OCI-M2 (cell line): ENCODE measurements around the gene TMEM89.

Source experiments
- DNase-seq: peaks from one replicate; lab custom pipeline; 2025; ENCODE audit not compliant: unreplicated experiment; lab: John Stamatoyannopoulos, UW

Gene TMEM89, protein sequence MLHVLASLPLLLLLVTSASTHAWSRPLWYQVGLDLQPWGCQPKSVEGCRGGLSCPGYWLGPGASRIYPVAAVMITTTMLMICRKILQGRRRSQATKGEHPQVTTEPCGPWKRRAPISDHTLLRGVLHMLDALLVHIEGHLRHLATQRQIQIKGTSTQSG

DNA sequence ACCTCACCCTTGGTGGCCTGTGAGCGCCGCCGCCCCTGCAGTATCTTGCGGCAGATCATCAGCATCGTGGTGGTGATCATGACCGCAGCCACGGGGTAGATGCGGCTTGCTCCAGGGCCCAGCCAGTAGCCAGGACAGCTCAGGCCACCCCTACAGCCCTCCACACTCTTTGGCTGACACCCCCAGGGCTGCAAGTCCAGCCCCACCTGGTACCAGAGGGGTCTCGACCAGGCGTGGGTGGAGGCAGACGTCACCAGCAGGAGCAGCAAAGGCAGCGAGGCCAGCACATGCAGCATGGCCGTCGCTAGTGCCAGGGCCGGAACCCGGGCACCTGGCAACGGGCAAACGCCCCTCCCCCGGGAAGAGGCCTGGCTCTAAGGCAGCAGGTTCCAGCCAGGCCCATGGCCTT, at the start of gene TMEM89:
Gene TMEM89, minus strand, starts transcription at position 309 of the 409 bp plus-strand sequence. Its CDS starts 13 bp downstream, at position 296.
- no peak for DNase-seq

- DNase-seq = no peak
Measured at GRCh38 chr3:48664929-48665328, 43.4 kb upstream of the TMEM89 start.

- DNase-seq = no peak
Measured at GRCh38 chr3:48664313-48664644, 42.7 kb upstream of the TMEM89 start.

- peak; percentile 83 for DNase-seq
Measured at GRCh38 chr3:48663489-48664312, 42.1 kb upstream of the TMEM89 start.

- no peak for DNase-seq
Measured at GRCh38 chr3:48662753-48663488, 41.4 kb upstream of the TMEM89 start, which contains the start of gene CELSR3. TSS of gene CELSR3 (minus strand) at chr3:48662886. CDS start at chr3:48662634, 252 bp downstream.

DNA sequence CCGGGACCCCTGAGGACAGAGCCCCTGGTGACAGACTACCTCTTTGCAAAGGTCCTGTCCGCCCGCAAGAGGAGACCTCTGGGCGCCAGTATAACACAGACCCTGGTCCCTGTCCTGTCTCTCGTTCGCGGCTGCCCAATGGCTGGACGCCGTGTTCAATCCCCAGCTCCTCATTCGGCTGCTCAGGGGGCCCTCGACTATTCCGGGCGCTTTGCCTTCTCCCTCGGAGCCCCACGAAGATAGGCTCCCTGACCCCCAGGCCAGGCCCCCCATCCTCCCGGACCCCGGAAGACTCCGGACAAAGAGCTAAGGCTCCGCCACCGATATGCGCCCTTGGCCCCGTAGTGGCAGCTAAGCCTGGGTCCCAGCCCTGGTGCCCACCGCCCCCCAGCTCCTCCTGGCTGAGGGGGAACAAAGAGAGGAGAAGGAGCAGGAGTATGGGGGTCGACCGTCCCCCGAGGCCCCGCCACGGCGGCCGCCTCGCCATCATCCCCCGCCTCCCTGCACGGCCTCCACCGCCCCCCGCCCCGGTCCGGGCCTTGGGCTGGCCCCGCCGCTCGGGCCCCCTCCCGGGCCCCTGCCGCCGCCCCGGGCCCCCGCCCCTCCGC, 40.7 kb upstream of the TMEM89 start:
- no peak for DNase-seq

- DNase-seq = peak; percentile 4
Measured at GRCh38 chr3:48661501-48662144, 40.1 kb upstream of the TMEM89 start.

GRCh38 chr3:48660800-48661400, 39.3 kb upstream of the TMEM89 start:
- no peak for DNase-seq

GRCh38 chr3:48656841-48657281, 35.3 kb upstream of the TMEM89 start:
- DNase-seq = no peak

- no peak for DNase-seq
Measured at GRCh38 chr3:48656061-48656840, 34.7 kb upstream of the TMEM89 start.

- DNase-seq = no peak
Measured at GRCh38 chr3:48655606-48656005, 34.0 kb upstream of the TMEM89 start.

GRCh38 chr3:48655063-48655462, 33.5 kb upstream of the TMEM89 start:
- no peak for DNase-seq

- no peak for DNase-seq
Measured at GRCh38 chr3:48652923-48653715, 31.6 kb upstream of the TMEM89 start.

- no peak for DNase-seq
Measured at GRCh38 chr3:48651771-48652170, 30.2 kb upstream of the TMEM89 start.

DNA sequence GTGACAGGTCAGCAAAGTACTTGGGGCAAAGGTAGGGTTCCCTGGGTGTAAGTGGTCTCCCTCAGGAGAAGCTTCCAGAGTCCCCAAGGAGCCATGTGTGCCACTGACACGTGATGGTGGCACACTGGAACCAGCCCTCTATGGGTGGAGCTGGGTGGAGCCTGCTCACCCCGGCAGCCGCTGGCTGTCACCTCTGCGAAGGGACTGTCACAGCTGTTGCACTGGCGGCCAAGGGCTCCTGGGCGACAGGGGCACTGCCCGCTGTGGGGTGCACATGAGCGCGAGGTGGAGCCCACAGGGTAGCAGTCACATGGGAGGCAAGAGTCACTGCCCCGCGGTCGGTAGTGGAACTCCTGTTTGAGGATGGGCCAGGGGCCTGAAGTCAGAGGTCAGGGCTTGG, 29.2 kb upstream of the TMEM89 start:
- no peak for DNase-seq

DNA sequence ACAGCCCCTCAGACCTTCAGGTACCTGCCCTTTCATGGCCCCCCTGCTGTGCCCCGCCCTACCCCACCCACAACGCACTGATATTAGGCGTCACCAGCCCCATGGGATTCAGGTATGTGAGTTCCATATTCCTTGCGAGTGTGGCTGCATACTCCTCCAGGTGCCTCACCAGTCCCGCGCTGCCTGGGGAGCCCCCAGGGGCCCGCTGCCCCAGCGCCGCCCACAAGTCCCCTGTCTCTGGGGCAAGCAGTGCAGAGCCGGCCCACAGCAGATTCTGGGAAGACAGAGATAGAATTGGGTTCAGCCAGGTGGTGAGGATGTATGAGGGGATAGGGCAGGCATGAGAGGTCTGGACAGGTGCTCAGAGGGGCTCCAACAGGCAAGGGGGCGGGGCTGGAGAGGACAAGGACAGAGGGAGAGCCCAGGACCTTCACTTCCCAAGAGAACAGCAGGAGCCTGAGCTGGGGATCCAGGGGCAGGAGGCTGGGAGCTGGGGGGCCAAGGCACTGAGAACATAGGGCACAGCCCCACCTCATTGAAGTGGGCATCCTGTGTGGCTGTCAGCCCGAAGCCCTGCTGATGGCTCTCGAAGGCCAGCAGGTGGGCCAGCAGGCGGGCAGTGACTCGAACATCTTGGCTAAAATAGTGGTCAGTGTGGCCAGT, 26.8 kb upstream of the TMEM89 start:
- DNase-seq = no peak

- DNase-seq = no peak
Measured at GRCh38 chr3:48647714-48648113, 26.1 kb upstream of the TMEM89 start.
